CD4-positive, alpha-beta T cell treated with Interferon alpha-2 for 1 hour (primary cell): ENCODE measurements around the gene ZBTB20.

Experiments
- DNase-seq, 2 donors: peaks; one replicate each; pipeline ENCODE4 v3.0.0-alpha.2; 2020 to 2022

Gene ZBTB20

DNA sequence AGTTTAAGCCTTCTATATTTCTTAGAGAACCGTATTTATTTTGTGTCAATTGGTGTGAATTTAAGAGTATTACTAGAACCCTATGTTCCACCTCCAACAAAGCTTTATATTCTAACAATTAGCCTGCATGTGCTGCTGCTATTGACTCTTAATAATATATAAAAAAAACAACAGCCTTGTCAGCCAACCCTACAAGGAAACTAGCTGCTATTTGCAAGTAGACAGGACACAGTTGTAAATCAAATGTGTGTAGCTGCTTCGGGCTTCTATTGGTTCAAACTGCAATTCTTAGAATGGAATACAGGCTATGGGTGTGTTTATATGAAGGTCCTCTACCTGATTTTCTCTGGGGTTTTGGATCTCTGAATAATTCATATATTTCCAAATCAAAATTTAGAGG lies 60.7 kb downstream of the ZBTB20 start:
- no peak for DNase-seq

DNA sequence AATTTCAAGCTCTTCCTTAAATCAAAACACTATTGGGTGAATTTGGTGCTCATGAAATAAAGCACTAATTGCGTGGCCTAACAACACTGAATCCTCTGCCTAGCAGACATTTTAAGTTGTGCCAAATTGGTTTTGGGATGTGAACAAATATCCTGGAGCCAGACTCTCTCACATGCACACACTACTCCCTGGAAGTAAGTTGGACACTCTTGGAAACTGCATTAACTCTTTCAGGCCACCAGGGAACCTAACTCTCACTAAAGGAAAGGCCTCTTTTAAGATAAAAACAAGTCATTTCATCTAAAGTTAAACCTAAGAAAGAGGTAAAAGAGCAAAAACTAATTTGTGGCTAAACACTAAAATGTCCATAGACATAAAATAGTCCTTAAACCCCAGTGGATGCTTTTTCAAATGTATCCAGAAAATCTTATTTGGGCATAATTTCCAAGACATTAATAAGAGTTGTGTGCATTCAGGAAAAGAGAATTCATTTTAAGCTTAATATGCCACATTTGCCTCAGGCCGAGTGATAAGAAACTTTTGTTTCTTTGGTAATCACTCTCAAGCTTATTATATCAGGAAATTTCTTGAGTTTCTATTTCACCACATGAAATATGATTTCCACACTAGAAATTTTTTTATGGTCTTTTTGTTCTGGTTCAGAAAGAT lies 61.8 kb downstream of the ZBTB20 start:
- DNase-seq = no peak

DNA sequence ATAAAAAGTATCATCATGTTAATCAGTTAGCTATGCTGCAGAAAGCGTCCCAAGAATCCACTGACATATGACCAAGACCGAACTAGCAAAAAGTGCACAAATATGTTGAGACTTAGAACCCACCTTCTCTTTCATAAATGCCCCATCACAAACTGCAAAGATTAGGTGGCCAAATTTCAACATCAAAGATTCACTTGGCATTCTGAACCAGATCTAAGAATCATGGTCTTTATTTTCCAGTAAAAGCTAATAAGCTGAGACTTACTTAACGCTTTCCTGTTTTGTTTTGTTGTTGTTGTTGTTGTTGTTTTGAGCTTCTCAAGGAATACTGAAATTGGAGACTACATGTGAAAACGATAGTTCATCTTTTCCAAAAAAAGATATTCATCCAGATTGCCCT lies 62.4 kb downstream of the ZBTB20 start:
- DNase-seq = no peak

- no peak for DNase-seq
Observed at GRCh38 chr3:115082260-115082659, 64.8 kb downstream of the ZBTB20 start.

DNA sequence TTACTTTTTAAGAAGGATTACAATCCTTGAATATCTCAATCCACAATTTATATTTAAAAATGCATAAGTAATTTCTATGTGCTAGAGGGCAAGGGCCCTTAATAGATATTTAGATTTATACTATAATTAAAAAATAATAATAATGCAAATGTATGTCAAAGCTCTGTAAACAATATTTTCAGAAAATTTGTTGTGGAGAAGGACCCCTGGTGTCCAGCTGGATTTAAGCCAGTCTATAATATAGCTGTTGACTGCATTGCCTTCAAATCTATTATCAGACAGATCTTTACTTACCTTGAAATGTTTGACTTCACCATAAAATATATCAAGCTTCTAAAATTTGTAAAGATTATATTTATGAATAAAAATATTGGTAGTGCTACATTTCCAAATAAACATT lies 65.6 kb downstream of the ZBTB20 start:
- no peak for DNase-seq

DNA sequence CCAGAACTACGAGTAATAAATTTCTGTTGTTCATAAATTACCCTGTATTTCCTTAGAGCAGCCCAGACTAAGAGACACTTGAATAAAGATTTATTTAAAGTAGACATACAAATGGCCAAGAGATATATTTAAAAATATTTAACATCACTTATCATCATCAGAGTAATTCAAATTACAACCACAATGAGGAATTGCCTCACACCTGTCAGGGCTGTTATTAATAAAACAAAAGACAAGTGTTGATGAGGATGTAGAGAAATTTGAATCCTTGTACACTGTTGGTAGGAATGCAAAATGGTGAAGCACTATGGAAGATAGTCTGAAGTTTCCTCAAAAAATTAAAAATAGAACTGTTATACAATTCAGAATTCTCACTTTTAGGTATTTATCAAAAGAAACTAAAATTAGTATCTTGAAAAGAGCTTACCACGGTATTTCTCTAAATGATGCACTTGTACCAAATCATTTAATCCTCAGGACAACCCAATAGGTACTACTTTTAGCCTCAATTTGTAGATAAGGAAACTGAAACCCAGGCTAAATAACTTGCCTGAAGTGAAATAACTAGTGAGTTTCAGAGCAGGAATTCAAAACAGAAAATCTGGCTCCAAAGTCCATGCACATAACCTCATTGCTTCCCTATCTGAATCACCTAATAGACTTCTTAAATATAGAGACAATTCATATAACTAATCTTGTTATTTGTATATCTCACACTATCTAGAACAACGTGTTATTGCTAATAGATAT lies 69.4 kb downstream of the ZBTB20 start:
- no peak for DNase-seq

- DNase-seq = no peak
Observed at GRCh38 chr3:115074502-115074901, 72.6 kb downstream of the ZBTB20 start.

- DNase-seq = no peak
Observed at GRCh38 chr3:115072265-115073021, 74.6 kb downstream of the ZBTB20 start.

DNA sequence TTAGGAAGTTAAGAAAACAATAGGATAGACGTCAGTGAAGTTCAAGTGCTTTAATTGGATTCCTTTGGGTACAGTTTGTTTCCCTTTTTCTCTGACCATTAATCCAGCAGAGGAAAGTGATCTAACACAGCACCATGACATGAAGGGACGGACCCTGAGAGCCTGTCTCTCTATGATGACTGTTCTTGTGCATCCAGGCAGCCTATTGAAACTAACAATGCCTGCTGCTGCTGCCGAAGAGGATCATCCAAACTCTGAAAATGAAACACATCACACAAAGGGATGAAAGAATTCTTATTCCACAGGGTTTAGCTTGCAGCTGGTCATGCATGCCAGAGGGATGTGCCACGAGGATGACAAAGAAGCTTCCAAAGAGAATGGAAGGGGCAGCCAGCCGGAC lies 75.5 kb downstream of the ZBTB20 start:
- no peak for DNase-seq

- DNase-seq = no peak
Observed at GRCh38 chr3:115071166-115071565, 75.9 kb downstream of the ZBTB20 start.

DNA sequence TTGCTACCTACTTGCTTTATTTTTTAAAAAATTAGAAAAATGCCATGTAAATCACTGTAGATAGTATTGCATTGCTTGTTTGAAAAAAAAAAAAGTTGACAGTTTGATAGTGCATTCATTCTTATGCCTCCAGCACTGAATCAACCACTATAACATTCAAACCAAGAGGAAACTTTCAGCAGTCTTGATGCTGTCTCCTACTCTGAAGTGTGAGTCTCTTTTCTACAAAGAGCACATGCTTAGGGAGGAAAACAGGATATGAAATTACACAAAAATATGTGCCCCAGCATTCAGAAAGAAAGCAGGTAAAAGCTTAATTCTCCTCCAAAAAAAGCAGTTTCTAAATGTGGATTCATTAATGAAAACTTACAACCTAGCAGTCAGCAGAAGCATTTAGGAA lies 78.3 kb downstream of the ZBTB20 start:
- no peak for DNase-seq

GRCh38 chr3:115062412-115062956 lies 84.6 kb downstream of the ZBTB20 start:
- DNase-seq = no peak

GRCh38 chr3:115062009-115062408 lies 85.1 kb downstream of the ZBTB20 start:
- DNase-seq = no peak

- DNase-seq = no peak
Observed at GRCh38 chr3:115052906-115053305, 94.2 kb downstream of the ZBTB20 start.

- DNase-seq = no peak
Observed at GRCh38 chr3:115042351-115042750, 104.7 kb downstream of the ZBTB20 start.

DNA sequence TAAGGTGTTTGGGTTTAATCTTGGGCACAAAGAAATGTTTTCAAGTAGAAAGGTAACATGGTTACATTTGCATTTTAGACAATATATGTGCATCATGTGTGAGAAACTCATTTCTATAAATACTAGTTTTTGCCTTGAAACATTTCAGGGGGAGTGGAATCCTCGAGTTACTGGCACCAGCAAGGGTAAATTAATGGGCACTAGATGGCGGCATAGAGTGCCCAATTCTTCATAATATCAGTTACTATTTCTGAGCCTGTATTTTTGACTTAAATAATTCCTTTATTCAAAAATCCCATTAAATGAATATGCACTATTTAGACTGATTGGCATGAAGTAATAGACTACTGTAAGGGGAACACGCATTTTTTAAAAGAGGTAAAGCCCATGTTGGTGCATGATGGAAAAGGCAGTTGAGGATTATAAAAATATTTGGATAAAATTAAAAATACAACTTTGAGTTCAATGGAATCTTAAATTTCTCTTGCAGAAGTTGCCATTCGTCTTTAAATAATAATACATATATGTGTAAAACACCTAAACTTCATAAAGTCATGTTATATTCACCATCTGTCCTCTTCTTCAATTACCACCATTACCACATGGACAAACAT lies 106.3 kb downstream of the ZBTB20 start:
- DNase-seq = peak; percentile 6 to 57

GRCh38 chr3:115040246-115040645 lies 106.8 kb downstream of the ZBTB20 start:
- no peak for DNase-seq

DNA sequence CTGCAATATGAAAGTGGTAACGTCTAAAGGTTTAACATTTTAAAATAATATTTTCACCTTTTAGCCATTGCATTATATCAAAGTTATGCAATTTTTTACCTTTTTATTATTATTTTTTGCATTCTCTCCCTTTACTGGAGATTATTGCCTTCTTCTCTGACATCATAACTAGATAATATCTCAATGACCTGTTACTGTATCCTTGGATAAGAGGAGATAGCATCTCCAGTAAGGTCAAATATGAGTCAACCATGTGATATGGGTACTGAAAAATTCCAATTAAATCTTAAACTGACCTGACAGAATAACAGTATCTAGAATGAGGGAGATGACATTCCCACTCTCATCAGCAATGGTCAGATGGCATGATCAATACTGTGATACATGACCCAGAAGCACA lies 108.3 kb downstream of the ZBTB20 start:
- no peak for DNase-seq

DNA sequence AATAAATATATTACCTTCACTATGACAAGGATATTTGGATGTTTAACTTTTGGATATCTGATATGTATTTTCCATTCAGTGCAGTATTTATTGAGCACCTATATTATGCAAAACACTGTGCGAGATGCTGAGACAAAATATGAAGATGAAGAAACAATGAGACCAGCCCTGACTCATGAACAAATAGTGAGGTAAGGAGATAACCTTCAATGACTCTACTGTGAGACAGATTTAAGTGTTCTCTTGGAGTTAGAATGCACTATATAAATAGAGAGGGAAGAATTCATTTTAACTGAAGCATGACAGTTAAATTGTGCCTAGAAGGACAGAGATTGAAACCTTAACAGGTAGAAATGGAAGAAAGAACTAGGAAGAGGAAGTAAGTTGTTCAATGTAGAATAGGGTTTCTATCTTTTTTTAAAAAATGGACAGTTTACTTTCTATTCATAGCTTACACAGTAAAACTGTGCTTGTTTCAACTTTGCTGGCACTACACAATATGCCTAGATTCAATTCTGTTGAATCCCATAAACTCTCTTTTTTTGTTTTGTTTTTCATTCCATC lies 124.2 kb downstream of the ZBTB20 start:
- no peak for DNase-seq

GRCh38 chr3:115022199-115022598 lies 124.9 kb downstream of the ZBTB20 start:
- no peak for DNase-seq

- no peak for DNase-seq
Observed at GRCh38 chr3:115021061-115021460, 126.0 kb downstream of the ZBTB20 start.

DNA sequence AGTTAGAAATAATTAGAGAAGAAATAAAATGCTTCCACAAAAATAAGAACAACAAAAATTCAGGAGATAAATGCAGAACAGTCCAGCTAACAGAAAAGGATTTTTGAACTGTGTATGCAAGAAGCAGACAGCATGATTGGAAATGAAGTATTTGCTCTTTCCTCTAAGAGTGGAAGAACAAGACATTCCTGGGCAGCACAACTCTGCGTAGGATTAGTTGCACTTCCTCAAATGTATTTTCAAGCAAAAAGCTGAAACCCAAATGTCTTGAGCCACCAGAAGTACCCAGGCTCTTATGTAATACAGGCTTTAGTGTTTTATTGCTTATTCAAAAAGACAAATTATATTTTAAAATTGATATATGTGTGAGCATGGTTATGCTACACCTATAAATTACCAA lies 127.2 kb downstream of the ZBTB20 start:
- peak in 1 of 2 donors; percentile 1 for DNase-seq

DNA sequence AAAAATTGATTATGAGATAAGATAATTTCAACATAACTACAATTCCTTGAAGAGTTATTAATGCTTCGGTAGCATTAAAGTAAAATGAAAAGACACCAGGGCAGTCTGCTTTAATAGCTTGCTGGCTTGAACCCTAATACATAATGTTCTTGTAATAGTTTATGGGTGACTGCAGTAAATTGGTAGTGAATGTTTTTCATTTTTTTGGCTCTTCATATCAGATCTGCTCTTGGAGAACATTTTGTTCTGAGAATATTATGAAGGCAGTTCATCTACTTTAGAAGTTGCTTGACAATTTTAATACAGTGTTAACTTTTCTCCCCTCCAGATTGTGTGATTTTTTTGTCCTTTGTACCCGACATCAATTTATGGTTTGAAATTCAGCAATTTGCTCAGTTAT lies 128.4 kb downstream of the ZBTB20 start:
- no peak for DNase-seq
